Measurements from ENCODE around the gene DDX6. TPM values are rescaled to one million over a fixed set of nuclear protein-coding genes. Genes with fewer than 3 reads are reported as not detected.
"Not testable (repeated sequence)": the region's sequence is repeated elsewhere in the genome, so short reads cannot be mapped to it uniquely, and the experiment has no call there.

Gene DDX6
- total RNA-seq, 2 donors from 2014 or later = 71.9 to 124 TPM

- no peaks in the 10 kb centered on the region for H3K27me3 ChIP-seq
Observed at GRCh38 chr11:118768690-118769089, 22.3 kb downstream of the DDX6 start.

GRCh38 chr11:118766035-118766434 is 24.9 kb downstream of the DDX6 start:
- H3K9me3 ChIP-seq = no peaks in the 10 kb centered on the region
- H3K27me3 ChIP-seq = no peaks in the 10 kb centered on the region
- H3K4me3 ChIP-seq = no peak overlapping the region
- peaks cover 0 to 35% of the 10 kb centered on the region in 2 donors for H3K4me1 ChIP-seq
- no peak for TF ChIP-seq CTCF (IDR thresholded peaks at IDR 0.05)
- no peak for DNase-seq (ENCODE audit: low spot score)
- no peak overlapping the region for H3K27ac ChIP-seq
- peaks cover 67% of the 10 kb centered on the region for H3K36me3 ChIP-seq

More at GRCh38 chr11:118768690-118769089, 22.3 kb downstream of the DDX6 start:
- no peak for DNase-seq (ENCODE audit: low spot score)
- TF ChIP-seq CTCF (IDR thresholded peaks at IDR 0.05) = no peak
- Histone ChIP-seq H3K27ac (peak overlapping the region in 1 of 2 donors; percentile 3), H3K36me3 (peaks cover 41% of the 10 kb centered on the region), H3K4me1 (peaks cover 0 to 62% of the 10 kb centered on the region in 2 donors), H3K4me3 (no peak overlapping the region), H3K9me3 (no peaks in the 10 kb centered on the region)

- H3K4me1 ChIP-seq = peaks cover 0 to 27% of the 10 kb centered on the region in 2 donors
- not testable (repeated sequence) for DNase-seq (ENCODE audit: low spot score); H3K4me3 ChIP-seq; H3K27me3 ChIP-seq; H3K27ac ChIP-seq; H3K9me3 ChIP-seq
- peaks cover 75% of the 10 kb centered on the region for H3K36me3 ChIP-seq
Observed at GRCh38 chr11:118765095-118765691, 25.8 kb downstream of the DDX6 start.

- no peak overlapping the region for H3K4me3 ChIP-seq
- H3K27ac ChIP-seq = no peak overlapping the region
- peaks cover 96% of the 10 kb centered on the region for H3K36me3 ChIP-seq
- H3K9me3 ChIP-seq = no peaks in the 10 kb centered on the region
- DNase-seq (ENCODE audit: low spot score) = no peak
- no peak for TF ChIP-seq CTCF (IDR thresholded peaks at IDR 0.05)
- H3K4me1 ChIP-seq = peaks cover 0 to 8% of the 10 kb centered on the region in 2 donors
- no peaks in the 10 kb centered on the region for H3K27me3 ChIP-seq
Observed at GRCh38 chr11:118763041-118763440, 27.9 kb downstream of the DDX6 start.

- H3K36me3 ChIP-seq = peaks cover 98% of the 10 kb centered on the region
- H3K4me1 ChIP-seq; DNase-seq (ENCODE audit: low spot score): not testable (repeated sequence)
Observed at GRCh38 chr11:118761981-118762380, 29.0 kb downstream of the DDX6 start.

GRCh38 chr11:118757876-118758399 is 33.0 kb downstream of the DDX6 start:
- H3K36me3 ChIP-seq = peaks cover 99% of the 10 kb centered on the region
- H3K4me3 ChIP-seq = no peak overlapping the region
- no peaks in the 10 kb centered on the region for H3K27me3 ChIP-seq
- DNase-seq (ENCODE audit: low spot score) = no peak
- no peak for TF ChIP-seq CTCF (IDR thresholded peaks at IDR 0.05)
- H3K27ac ChIP-seq = no peak overlapping the region
- H3K9me3 ChIP-seq = no peaks in the 10 kb centered on the region
- H3K4me1 ChIP-seq = no peaks in the 10 kb centered on the region

More at GRCh38 chr11:118761981-118762380, 29.0 kb downstream of the DDX6 start:
- not testable (repeated sequence) for H3K27ac ChIP-seq, H3K27me3 ChIP-seq, H3K4me3 ChIP-seq, H3K9me3 ChIP-seq

GRCh38 chr11:118752654-118753053 is 38.3 kb downstream of the DDX6 start:
- peaks cover 84% of the 10 kb centered on the region for H3K36me3 ChIP-seq
- H3K27me3 ChIP-seq = no peaks in the 10 kb centered on the region
- DNase-seq (ENCODE audit: low spot score) = no peak
- H3K9me3 ChIP-seq = no peaks in the 10 kb centered on the region
- H3K4me1 ChIP-seq = peaks cover 0 to 18% of the 10 kb centered on the region in 2 donors
- no peak overlapping the region for H3K27ac ChIP-seq
- no peak for TF ChIP-seq CTCF (IDR thresholded peaks at IDR 0.05)
- H3K4me3 ChIP-seq = no peak overlapping the region

All from right atrium auricular region (tissue), 2 donors.